ENCODE measurements around the gene APBA2. TPM values are rescaled to one million over a fixed set of nuclear protein-coding genes. Genes with fewer than 3 reads are reported as not detected.

APBA2 gene
- total RNA-seq, 6 experiments from 2014 or later, result 5.3 to 6.5 (median 6.1) TPM

DNA sequence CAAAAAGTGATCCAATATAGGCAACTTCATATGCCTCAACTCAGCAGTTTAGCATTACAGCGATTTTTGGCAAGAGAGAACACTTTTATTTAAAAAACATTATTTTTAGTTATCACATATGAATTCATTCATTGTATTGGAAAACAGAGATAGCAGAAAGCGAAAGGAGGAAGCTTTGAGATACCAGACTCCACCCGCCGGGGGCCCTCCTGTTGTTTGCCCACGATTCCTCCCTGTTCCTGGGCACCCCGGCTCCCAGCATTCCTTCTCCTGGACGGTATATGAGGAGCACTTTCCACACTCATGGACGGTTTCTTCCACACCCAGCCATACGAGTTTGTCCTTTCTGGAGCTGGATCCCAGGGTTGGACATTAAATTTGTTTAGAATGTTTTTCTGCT, 18.2 kb downstream of the APBA2 start:
- TF ChIP-seq, protein P1, sequence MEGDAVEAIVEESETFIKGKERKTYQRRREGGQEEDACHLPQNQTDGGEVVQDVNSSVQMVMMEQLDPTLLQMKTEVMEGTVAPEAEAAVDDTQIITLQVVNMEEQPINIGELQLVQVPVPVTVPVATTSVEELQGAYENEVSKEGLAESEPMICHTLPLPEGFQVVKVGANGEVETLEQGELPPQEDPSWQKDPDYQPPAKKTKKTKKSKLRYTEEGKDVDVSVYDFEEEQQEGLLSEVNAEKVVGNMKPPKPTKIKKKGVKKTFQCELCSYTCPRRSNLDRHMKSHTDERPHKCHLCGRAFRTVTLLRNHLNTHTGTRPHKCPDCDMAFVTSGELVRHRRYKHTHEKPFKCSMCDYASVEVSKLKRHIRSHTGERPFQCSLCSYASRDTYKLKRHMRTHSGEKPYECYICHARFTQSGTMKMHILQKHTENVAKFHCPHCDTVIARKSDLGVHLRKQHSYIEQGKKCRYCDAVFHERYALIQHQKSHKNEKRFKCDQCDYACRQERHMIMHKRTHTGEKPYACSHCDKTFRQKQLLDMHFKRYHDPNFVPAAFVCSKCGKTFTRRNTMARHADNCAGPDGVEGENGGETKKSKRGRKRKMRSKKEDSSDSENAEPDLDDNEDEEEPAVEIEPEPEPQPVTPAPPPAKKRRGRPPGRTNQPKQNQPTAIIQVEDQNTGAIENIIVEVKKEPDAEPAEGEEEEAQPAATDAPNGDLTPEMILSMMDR (IDR thresholded peaks at IDR 0.05), result no peak
- no peak for DNase-seq
- H3K4me1 Mint-ChIP-seq (ENCODE audit: low read depth), result no peaks in the 10 kb centered on the region
- H3K4me3 Mint-ChIP-seq, result no peak overlapping the region
- H3K9me3 Mint-ChIP-seq, result no peaks in the 10 kb centered on the region; the same call in 1 of the 2 replicates
- no peaks in the 10 kb centered on the region; the same call in none of the 2 replicates for H3K27me3 Mint-ChIP-seq (ENCODE audit: insufficient read depth)
- no peak overlapping the region for H3K27ac Mint-ChIP-seq
- H3K36me3 Mint-ChIP-seq (ENCODE audit: low read depth), result no peaks in the 10 kb centered on the region

GRCh38 chr15:28904541-28905315, 19.0 kb downstream of the APBA2 start:
- H3K36me3 Mint-ChIP-seq (ENCODE audit: low read depth), result no peaks in the 10 kb centered on the region
- TF ChIP-seq, protein P1 (IDR thresholded peaks at IDR 0.05), result no peak
- no peak overlapping the region for H3K27ac Mint-ChIP-seq
- H3K27me3 Mint-ChIP-seq (ENCODE audit: insufficient read depth), result no peaks in the 10 kb centered on the region; the same call in none of the 2 replicates
- DNase-seq, result no peak
- no peaks in the 10 kb centered on the region; the same call in 1 of the 2 replicates for H3K9me3 Mint-ChIP-seq
- H3K4me1 Mint-ChIP-seq (ENCODE audit: low read depth), result no peaks in the 10 kb centered on the region
- no peak overlapping the region for H3K4me3 Mint-ChIP-seq

DNA sequence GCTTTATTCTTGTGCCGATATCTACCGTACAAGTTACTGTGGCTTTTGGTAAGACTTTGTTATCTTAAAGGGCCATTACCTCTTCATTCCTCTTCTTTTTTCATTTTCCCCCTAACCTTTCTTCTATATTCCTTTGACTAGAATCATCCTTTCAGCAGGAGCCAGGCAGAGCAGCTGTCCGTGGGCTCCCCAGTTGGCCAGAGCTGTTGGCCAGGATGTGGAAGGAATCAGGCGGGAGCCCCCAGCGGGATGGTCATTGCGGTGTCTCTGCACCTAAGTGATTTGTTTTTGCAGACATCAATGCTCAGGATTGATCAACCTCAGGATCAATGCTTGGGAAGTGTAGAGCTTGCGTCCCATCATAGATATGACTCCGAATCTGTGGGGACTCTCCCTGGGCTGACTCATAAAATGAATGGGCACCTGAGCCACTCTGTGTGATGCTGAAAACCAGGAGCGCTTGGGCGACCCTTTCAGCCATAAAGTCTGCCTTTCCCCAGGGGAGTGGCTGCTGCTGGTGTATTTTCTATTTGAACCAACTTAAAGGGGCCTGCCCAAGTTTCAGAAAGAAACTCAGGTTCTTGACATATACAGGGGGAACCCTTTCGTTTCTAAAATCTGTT, 21.7 kb downstream of the APBA2 start:
- Mint-ChIP-seq H3K9me3 (no peaks in the 10 kb centered on the region; the same call in 1 of the 2 replicates), H3K4me3 (no peak overlapping the region), H3K27ac (no peak overlapping the region), H3K27me3 (ENCODE audit: insufficient read depth) (no peaks in the 10 kb centered on the region; the same call in none of the 2 replicates), H3K4me1 (ENCODE audit: low read depth) (no peaks in the 10 kb centered on the region), H3K36me3 (ENCODE audit: low read depth) (no peaks in the 10 kb centered on the region)
- DNase-seq, result no peak
- TF ChIP-seq, protein P1 (IDR thresholded peaks at IDR 0.05), result no peak

GRCh38 chr15:28909958-28910500, 24.3 kb downstream of the APBA2 start:
- Mint-ChIP-seq H3K27ac (no peak overlapping the region), H3K9me3 (no peaks in the 10 kb centered on the region), H3K4me1 (ENCODE audit: low read depth) (no peaks in the 10 kb centered on the region), H3K27me3 (ENCODE audit: insufficient read depth) (no peaks in the 10 kb centered on the region; the same call in 1 of the 2 replicates), H3K4me3 (no peak overlapping the region), H3K36me3 (ENCODE audit: low read depth) (no peaks in the 10 kb centered on the region)
- DNase-seq, result no peak
- TF ChIP-seq, protein P1 (IDR thresholded peaks at IDR 0.05), result no peak

GRCh38 chr15:28911310-28911931, 25.6 kb downstream of the APBA2 start:
- H3K4me3 Mint-ChIP-seq, result no peak overlapping the region
- H3K36me3 Mint-ChIP-seq (ENCODE audit: low read depth), result no peaks in the 10 kb centered on the region
- H3K27ac Mint-ChIP-seq, result no peak overlapping the region
- H3K4me1 Mint-ChIP-seq (ENCODE audit: low read depth), result no peaks in the 10 kb centered on the region
- H3K9me3 Mint-ChIP-seq, result no peaks in the 10 kb centered on the region
- no peak for DNase-seq
- TF ChIP-seq, protein P1 (IDR thresholded peaks at IDR 0.05), result no peak
- H3K27me3 Mint-ChIP-seq (ENCODE audit: insufficient read depth), result no peaks in the 10 kb centered on the region; the same call in 1 of the 2 replicates
